Measurements from ENCODE around the gene AKAP1.

AKAP1 gene

GRCh38 chr17:57132663-57133062 is 47.6 kb downstream of the AKAP1 start:
- no peak for DNase-seq

- DNase-seq = no peak
These were observed 48.4 kb downstream of the AKAP1 start for GRCh38 chr17:57133486-57133885.

- no peak for DNase-seq
These were observed 50.2 kb downstream of the AKAP1 start for GRCh38 chr17:57135026-57135788.

- DNase-seq = no peak
These were observed 50.8 kb downstream of the AKAP1 start for GRCh38 chr17:57135789-57136291.

- DNase-seq = no peak
These were observed 51.3 kb downstream of the AKAP1 start for GRCh38 chr17:57136355-57136754.

GRCh38 chr17:57138030-57138911 is 53.2 kb downstream of the AKAP1 start:
- DNase-seq = no peak

GRCh38 chr17:57138956-57139576 is 54.0 kb downstream of the AKAP1 start:
- no peak for DNase-seq

- no peak for DNase-seq
These were observed 55.3 kb downstream of the AKAP1 start for GRCh38 chr17:57140316-57140715.

GRCh38 chr17:57142925-57143324 is 57.9 kb downstream of the AKAP1 start:
- no peak for DNase-seq

- DNase-seq = no peak
These were observed 58.3 kb downstream of the AKAP1 start for GRCh38 chr17:57143361-57143760.

GRCh38 chr17:57143919-57144318 is 58.9 kb downstream of the AKAP1 start:
- no peak for DNase-seq

GRCh38 chr17:57144567-57144966 is 59.5 kb downstream of the AKAP1 start:
- no peak for DNase-seq

GRCh38 chr17:57145347-57145746 is 60.3 kb downstream of the AKAP1 start:
- no peak for DNase-seq

GRCh38 chr17:57146273-57146672 is 61.2 kb downstream of the AKAP1 start:
- no peak for DNase-seq

GRCh38 chr17:57151798-57152197 is 66.8 kb downstream of the AKAP1 start:
- DNase-seq = no peak

GRCh38 chr17:57152967-57153528 is 68.0 kb downstream of the AKAP1 start:
- no peak for DNase-seq

GRCh38 chr17:57154921-57155320 is 69.9 kb downstream of the AKAP1 start:
- DNase-seq = no peak

GRCh38 chr17:57158325-57158724 is 73.3 kb downstream of the AKAP1 start:
- no peak for DNase-seq

GRCh38 chr17:57158795-57159194 is 73.7 kb downstream of the AKAP1 start:
- DNase-seq = no peak

- DNase-seq = no peak
These were observed 75.6 kb downstream of the AKAP1 start for GRCh38 chr17:57160624-57161023.

GRCh38 chr17:57164814-57165213 is 79.8 kb downstream of the AKAP1 start:
- DNase-seq = no peak

GRCh38 chr17:57165754-57166153 is 80.7 kb downstream of the AKAP1 start:
- DNase-seq = no peak

GRCh38 chr17:57166803-57167202 is 81.8 kb downstream of the AKAP1 start:
- DNase-seq = no peak

Measured in fibroblast of skin of abdomen (primary cell).